Aorta (tissue), 5 donors: ENCODE measurements around the gene TBC1D9. TPM values are rescaled to one million over a fixed set of nuclear protein-coding genes. Genes with fewer than 3 reads are reported as not detected.

Source experiments
- ATAC-seq: fragments of 200-7000 bp; cut with Tn5 transposase; one replicate; pipeline ENCODE4 v1.9.1; 2022; ENCODE audit warnings: moderate library complexity; ENCODE audit not compliant: low FRiP score
- DNase-seq, 2 donors: peaks; one replicate each; pipeline ENCODE4 v3.0.0-alpha.2; 2020
- H3K27ac ChIP-seq, 2 donors: one replicate each; pipeline ENCODE4 v1.5.1; 2013; ENCODE audit warnings: low read length in 2 of 2, mild to moderate bottlenecking in 2 of 2, moderate library complexity in 2 of 2, control low read depth in 1 of 2, inconsistent platforms in 1 of 2, low read depth in 1 of 2
- H3K27me3 ChIP-seq, 2 donors: one replicate each; pipeline ENCODE4 v1.6.1; 2013; ENCODE audit warnings: control low read depth in 1 of 2, low read length in 1 of 2, mild to moderate bottlenecking in 1 of 2, moderate library complexity in 1 of 2; ENCODE audit not compliant: insufficient read depth in 2 of 2, control insufficient read depth in 1 of 2
- H3K36me3 ChIP-seq, 2 donors: one replicate each; pipeline ENCODE4 v1.6.1; 2013; ENCODE audit warnings: control low read depth in 1 of 2, low read length in 1 of 2, mild to moderate bottlenecking in 1 of 2; ENCODE audit not compliant: insufficient read depth in 2 of 2, control insufficient read depth in 1 of 2
- H3K4me1 ChIP-seq, 2 donors: one replicate each; pipeline ENCODE4 v1.6.1; 2013; ENCODE audit warnings: low read length in 2 of 2, control low read depth in 1 of 2, mild to moderate bottlenecking in 1 of 2, moderate library complexity in 1 of 2; ENCODE audit not compliant: insufficient read depth in 2 of 2, control insufficient read depth in 1 of 2
- H3K4me3 ChIP-seq, 2 donors: one replicate each; pipeline ENCODE4 v1.5.1; 2013; ENCODE audit warnings: low read length in 2 of 2, control low read depth in 1 of 2, mild to moderate bottlenecking in 1 of 2
- H3K9me3 ChIP-seq: one replicate; pipeline ENCODE4 v1.6.1; 2013; ENCODE audit warnings: mild to moderate bottlenecking, low read length; ENCODE audit not compliant: control insufficient read depth
- WGBS, 2 donors: extraction: QIAGEN DNeasy Blood & Tissue Kit; methylation state at CpG; one replicate each; pipeline ENCODE4 v1.1.7; 2013; 5-methylcytosine and 5-hydroxymethylcytosine counted together
- intact Hi-C, 2 donors: fragments of 100-400 bp; cut with DNase I; formaldehyde crosslinking; loops; one replicate each; pipeline versions ENCODE4 v1.14.2 to v1.15.0; 2022
- polyA plus RNA-seq, 2 donors: library from polyadenylated mRNA; stranded (reverse); fragments of 200-250 nt; gene quantifications; one replicate each; pipeline ENCODE4 v1.2.3, GENCODE V29; 2013
- total RNA-seq, 2 donors: library from RNA; stranded (reverse); fragmentation: NEBNext Ultra II Directional; extraction: Animal tissue kit (Norgen Biotek cat#: 25700); gene quantifications; one replicate each; pipeline ENCODE4 v1.2.1, GENCODE V29; 2021
- donor health status: healthy with polysubstance abuse.
- donor health status: Bipolar disorder and iron deficiency.
- donor health status: DM: no; HTN: no; CAD: no.
- donor health status: DM: no; HTN: no; CAD: no.
- donor health status: DM: yes; HTN: yes; CAD: no.

TBC1D9 gene
- total and polyA plus RNA-seq, 4 donors: 4.7 to 28.8 (median 13.5) TPM

DNA sequence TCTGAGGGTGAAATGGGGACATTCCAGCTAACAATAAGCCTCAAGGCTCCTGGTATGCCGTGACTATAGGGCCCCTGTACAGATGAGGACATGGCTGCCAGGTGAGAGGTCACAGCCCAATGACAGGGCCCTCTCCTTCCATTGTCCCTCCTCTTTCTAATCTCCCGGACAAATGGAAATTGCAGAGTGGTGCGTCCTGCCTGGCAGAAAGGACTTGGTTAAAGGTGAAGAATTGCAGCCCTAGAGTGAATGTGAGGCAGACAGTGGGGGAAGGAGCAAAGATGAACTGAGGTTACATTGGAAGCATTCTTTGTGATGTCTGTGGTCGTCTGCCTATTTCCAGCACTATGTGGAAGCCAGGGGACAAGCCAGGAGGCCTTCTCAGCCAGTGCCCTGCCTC is 180.7 kb downstream of the TBC1D9 start:
- no peak overlapping the region for H3K4me3 ChIP-seq
- no peak overlapping the region for H3K27ac ChIP-seq
- intact Hi-C loops: no loop called here
- H3K4me1 ChIP-seq: no peaks in the 10 kb centered on the region
- WGBS, 2 donors: 76 to 81% methylated on average over 4 of the region's 4 CpGs
- ATAC-seq: no peak
- peaks cover 4% of the 10 kb centered on the region for H3K9me3 ChIP-seq
- no peaks in the 10 kb centered on the region for H3K36me3 ChIP-seq
- no peaks in the 10 kb centered on the region for H3K27me3 ChIP-seq
- DNase-seq: no peak

- DNase-seq: no peak
- Histone ChIP-seq H3K9me3 (peaks cover 4% of the 10 kb centered on the region), H3K27me3 (no peaks in the 10 kb centered on the region), H3K27ac (no peak overlapping the region), H3K4me3 (no peak overlapping the region), H3K36me3 (no peaks in the 10 kb centered on the region), H3K4me1 (no peaks in the 10 kb centered on the region)
- 90 to 93% methylated on average over 2 of the region's 2 CpGs for WGBS, 2 donors
- intact Hi-C loops: no loop called here
- no peak for ATAC-seq
Measured at GRCh38 chr4:140571620-140572019, 184.6 kb downstream of the TBC1D9 start.

Other genes with a start within 250 kb of the TBC1D9 start
- gene ELMOD2, start 232.2 kb downstream of the TBC1D9 start, total RNA-seq: 10 to 100 TPM; 23.0 to 25.7 TPM
- gene ELMOD2, start 232.2 kb downstream of the TBC1D9 start, polyA plus RNA-seq: 10 to 100 TPM in 1 of 2 donors, 1 to 10 TPM in 1; 7.9 to 16.8 TPM
- not detected for gene UCP1, start 187.4 kb downstream of the TBC1D9 start, total RNA-seq
- not detected for gene UCP1, start 187.4 kb downstream of the TBC1D9 start, polyA plus RNA-seq